HG02610 (cell line): ENCODE data around the gene CDH5.

ENCODE experiments used
- ATAC-seq: cut with Tn5 transposase; IDR thresholded peaks from one replicate; pipeline ENCODE4 v1.9.1; 2021; ENCODE audit warnings: mild to moderate bottlenecking, moderate library complexity; ENCODE audit not compliant: unreplicated experiment

The CDH5 gene

GRCh38 chr16:66390346-66391108, 24.0 kb downstream of the CDH5 start:
- ATAC-seq, result no peak

GRCh38 chr16:66391726-66392670, 25.5 kb downstream of the CDH5 start:
- no peak for ATAC-seq

GRCh38 chr16:66395806-66396555, 29.5 kb downstream of the CDH5 start:
- ATAC-seq, result no peak

- no peak for ATAC-seq
Observed at GRCh38 chr16:66397736-66398433, 31.4 kb downstream of the CDH5 start.

GRCh38 chr16:66399031-66399430, 32.5 kb downstream of the CDH5 start:
- ATAC-seq, result no peak

GRCh38 chr16:66399930-66400329, 33.4 kb downstream of the CDH5 start:
- ATAC-seq, result no peak

GRCh38 chr16:66400503-66401380, 34.3 kb downstream of the CDH5 start:
- no peak for ATAC-seq

- no peak for ATAC-seq
Observed at GRCh38 chr16:66401610-66402009, 35.1 kb downstream of the CDH5 start.

- no peak for ATAC-seq
Observed at GRCh38 chr16:66402166-66402565, 35.7 kb downstream of the CDH5 start.

GRCh38 chr16:66402591-66403230, 36.2 kb downstream of the CDH5 start:
- no peak for ATAC-seq

- ATAC-seq, result no peak
Observed at GRCh38 chr16:66403531-66404145, 37.1 kb downstream of the CDH5 start.

- ATAC-seq, result no peak
Observed at GRCh38 chr16:66405057-66405783, 38.7 kb downstream of the CDH5 start.

- peak; percentile 89 for ATAC-seq
Observed at GRCh38 chr16:66406534-66407221, 40.2 kb downstream of the CDH5 start.

GRCh38 chr16:66408163-66409048, 41.9 kb downstream of the CDH5 start:
- ATAC-seq, result no peak

GRCh38 chr16:66409156-66409555, 42.7 kb downstream of the CDH5 start:
- no peak for ATAC-seq

GRCh38 chr16:66412182-66412581, 45.7 kb downstream of the CDH5 start:
- ATAC-seq, result no peak
